Hepatocyte (in vitro differentiated cells): ENCODE data around the gene OR10H3. TPM values are rescaled to one million over a fixed set of nuclear protein-coding genes. Genes with fewer than 3 reads are reported as not detected.

Experiments used
- DNase-seq: peaks from one replicate; pipeline ENCODE4 v3.0.0-alpha.2; 2016; ENCODE audit warnings: low spot score
- H2AFZ ChIP-seq: fragments of 200-600 bp; sonication (generic); 2 replicates; pipeline ENCODE4 v1.6.0; 2016; ENCODE audit warnings: antibody characterized with exemption, mild to moderate bottlenecking
- H3K27ac ChIP-seq: fragments of 200-600 bp; sonication (generic); 2 replicates; pipeline ENCODE4 v1.5.1; 2016; ENCODE audit warnings: mild to moderate bottlenecking
- H3K27me3 ChIP-seq: fragments of 200-600 bp; sonication (generic); 2 replicates; pipeline ENCODE4 v1.6.1; 2016
- H3K36me3 ChIP-seq: fragments of 200-600 bp; sonication (generic); replicated peaks from 2 replicates; pipeline ENCODE4 v1.5.1; 2016; ENCODE audit warnings: low read depth; ENCODE audit not compliant: insufficient read depth
- H3K4me1 ChIP-seq: fragments of 200-600 bp; sonication (generic); 2 replicates; pipeline ENCODE4 v1.5.1; 2016; ENCODE audit warnings: mild to moderate bottlenecking, moderate library complexity; ENCODE audit not compliant: insufficient read depth
- H3K4me2 ChIP-seq: fragments of 200-600 bp; sonication (generic); 2 replicates; pipeline ENCODE4 v1.6.0; 2016
- H3K4me3 ChIP-seq: fragments of 200-600 bp; sonication (generic); 2 replicates; pipeline ENCODE4 v1.5.1; 2016; ENCODE audit warnings: mild to moderate bottlenecking
- H3K79me2 ChIP-seq: fragments of 200-600 bp; sonication (generic); 2 replicates; pipeline ENCODE4 v1.6.0; 2017; ENCODE audit warnings: mild to moderate bottlenecking
- H3K9me2 ChIP-seq: fragments of 200-600 bp; sonication (generic); replicated peaks from 2 replicates; pipeline ENCODE4 v1.6.0; 2017; ENCODE audit warnings: mild to moderate bottlenecking; ENCODE audit not compliant: insufficient read depth
- H3K9me3 ChIP-seq: fragments of 200-600 bp; sonication (generic); 2 replicates; pipeline ENCODE4 v1.5.1; 2016; ENCODE audit warnings: low read depth, mild to moderate bottlenecking
- H4K20me1 ChIP-seq: fragments of 200-600 bp; sonication (generic); 2 replicates; pipeline ENCODE4 v1.6.0; 2016; ENCODE audit warnings: mild to moderate bottlenecking; ENCODE audit not compliant: insufficient read depth, poor library complexity, severe bottlenecking
- CTCF ChIP-seq: fragments of 200-600 bp; sonication (generic); IDR thresholded peaks from 2 replicates; pipeline ENCODE4 v1.5.1; 2016; ENCODE audit warnings: antibody characterized with exemption, mild to moderate bottlenecking; ENCODE audit not compliant: poor library complexity
- EZH2 ChIP-seq: fragments of 200-600 bp; sonication (generic); IDR thresholded peaks from 2 replicates; pipeline ENCODE4 v1.6.1; 2016; ENCODE audit warnings: antibody characterized with exemption, mild to moderate bottlenecking, borderline replicate concordance
- EZH2phosphoT487 ChIP-seq: fragments of 200-600 bp; sonication (generic); IDR thresholded peaks from one replicate; pipeline ENCODE4 v1.6.1; 2018; ENCODE audit warnings: antibody characterized with exemption, mild to moderate bottlenecking, low read depth, moderate library complexity; ENCODE audit not compliant: unreplicated experiment, severe bottlenecking
- WGBS: methylation state at CpG from one replicate; pipeline ENCODE4 v1.1.6; 2016; ENCODE audit warnings: low lambda C conversion rate; ENCODE audit errors: missing lambda C conversion rate; 5-methylcytosine and 5-hydroxymethylcytosine counted together
- polyA plus RNA-seq: library from polyadenylated mRNA; unstranded; fragments of >200 nt; fragmentation: Nextera tagmentation; extraction: Ambion mirVana; gene quantifications from 2 replicates; pipeline ENCODE4 v1.2.1, GENCODE V29; 2016
- total RNA-seq: library from RNA; depleted of rRNA; stranded (reverse); fragments of >200 nt; gene quantifications from 2 replicates; pipeline ENCODE4 v1.2.3, GENCODE V29; 2014

OR10H3 gene
- total and polyA plus RNA-seq, 2 experiments from 2014 or later, result not detected

GRCh38 chr19:15790096-15790495, 52.3 kb downstream of the OR10H3 start:
- Histone ChIP-seq H3K27me3 (no peaks in the 10 kb centered on the region), H3K36me3 (no peaks in the 10 kb centered on the region), H3K27ac (no peak overlapping the region), H3K79me2 (no peaks in the 10 kb centered on the region), H3K9me3 (no peaks in the 10 kb centered on the region), H3K4me3 (no peak overlapping the region), H3K4me2 (no peak overlapping the region), H3K9me2 (no peaks in the 10 kb centered on the region), H3K4me1 (no peaks in the 10 kb centered on the region), H2AFZ (no peak overlapping the region), H4K20me1 (no peaks in the 10 kb centered on the region)
- TF ChIP-seq CTCF (no peak), EZH2 (no peak), EZH2phosphoT487 (no peak)
- WGBS, result 75% methylated on average over 6 of the region's 6 CpGs
- DNase-seq, result no peak

Other genes starting within 250 kb of the OR10H3 start
- not detected in 2 replicates for gene CYP4F22, start 229.5 kb upstream of the OR10H3 start, total RNA-seq
- gene CYP4F22, start 229.5 kb upstream of the OR10H3 start, polyA plus RNA-seq, result not detected in 2 replicates
- gene CYP4F8, start 122.8 kb upstream of the OR10H3 start, total RNA-seq, result not detected in 2 replicates
- gene CYP4F8, start 122.8 kb upstream of the OR10H3 start, polyA plus RNA-seq, result not detected in 2 replicates
- 2.7 and 3.3 TPM in 2 replicates for gene CYP4F3, start 97.1 kb upstream of the OR10H3 start, total RNA-seq
- 1.3 and 2.2 TPM in 2 replicates for gene CYP4F3, start 97.1 kb upstream of the OR10H3 start, polyA plus RNA-seq
- gene CYP4F12, start 64.9 kb upstream of the OR10H3 start, total RNA-seq, result 2.3 and 3.1 TPM in 2 replicates
- 3.1 and 3.8 TPM in 2 replicates for gene CYP4F12, start 64.9 kb upstream of the OR10H3 start, polyA plus RNA-seq
- not detected in 2 replicates for gene OR10H2, start 10.0 kb upstream of the OR10H3 start, total RNA-seq
- not detected in 2 replicates for gene OR10H2, start 10.0 kb upstream of the OR10H3 start, polyA plus RNA-seq
- not detected in 2 replicates for gene OR10H5, start 49.7 kb downstream of the OR10H3 start, total RNA-seq
- not detected in 2 replicates for gene OR10H5, start 49.7 kb downstream of the OR10H3 start, polyA plus RNA-seq
- not detected in 2 replicates for gene OR10H1, start 77.7 kb downstream of the OR10H3 start, total RNA-seq
- gene OR10H1, start 77.7 kb downstream of the OR10H3 start, polyA plus RNA-seq, result not detected in 2 replicates
- not detected in 2 replicates for gene CYP4F2, start 160.1 kb downstream of the OR10H3 start, total RNA-seq
- not detected in 2 replicates for gene CYP4F2, start 160.1 kb downstream of the OR10H3 start, polyA plus RNA-seq
- not detected in 2 replicates for gene CYP4F11, start 196.5 kb downstream of the OR10H3 start, total RNA-seq
- not detected in 2 replicates for gene CYP4F11, start 196.5 kb downstream of the OR10H3 start, polyA plus RNA-seq
- not detected in 2 replicates for gene OR10H4, start 211.0 kb downstream of the OR10H3 start, total RNA-seq
- not detected in 2 replicates for gene OR10H4, start 211.0 kb downstream of the OR10H3 start, polyA plus RNA-seq